HL-60 (cell line): ENCODE results near the gene MAPK8IP2.
A peak's percentile ranks its signal among the peaks of the same experiment; 100 is the strongest.

Experiments
- DNase-seq, 2 experiments: peaks; one replicate each; pipeline ENCODE4 v3.0.0-alpha.2; 2010 to 2020; ENCODE audit warnings: low read depth in 1 of 2, low spot score in 1 of 2
- H3K27ac ChIP-seq: fragments of 250-450 bp; sonication (Bioruptor Pico); replicated peaks from 2 replicates; pipeline ENCODE4 v1.5.1; 2020; ENCODE audit warnings: mild to moderate bottlenecking, moderate library complexity
- H3K27me3 ChIP-seq: fragments of 250-450 bp; sonication (Bioruptor Pico); 2 replicates; pipeline ENCODE4 v1.5.1; 2021; ENCODE audit warnings: mild to moderate bottlenecking, moderate library complexity; ENCODE audit not compliant: insufficient read depth, poor library complexity, severe bottlenecking
- H3K4me3 ChIP-seq: replicated peaks from 2 replicates; pipeline ENCODE4 v1.5.1; 2011; ENCODE audit warnings: mild to moderate bottlenecking, control low read depth, low read length; ENCODE audit not compliant: insufficient read depth
- CTCF ChIP-seq: IDR thresholded peaks from one replicate; pipeline ENCODE4 v1.5.1; 2011; ENCODE audit warnings: low read length, control low read depth, inconsistent platforms; ENCODE audit not compliant: insufficient read depth
- GABPA ChIP-seq: IDR thresholded peaks from 2 replicates; pipeline ENCODE4 v1.6.1; 2012; ENCODE audit warnings: low read depth
- POLR2AphosphoS5 ChIP-seq: IDR thresholded peaks from 2 replicates; pipeline ENCODE4 v1.6.1; 2012; ENCODE audit warnings: low read depth
- REST ChIP-seq: IDR thresholded peaks from 2 replicates; pipeline ENCODE4 v1.6.1; 2012; ENCODE audit warnings: low read depth; ENCODE audit not compliant: insufficient replicate concordance
- SPI1 ChIP-seq: IDR thresholded peaks from 2 replicates; pipeline ENCODE4 v1.6.1; 2012; ENCODE audit warnings: low read depth, mild to moderate bottlenecking, borderline replicate concordance

Gene MAPK8IP2

GRCh38 chr22:50573491-50574382 is 26.9 kb upstream of the MAPK8IP2 start:
- TF ChIP-seq GABPA = no peak
- no peak for DNase-seq
- no peak overlapping the region for H3K4me3 ChIP-seq
- no peak overlapping the region for H3K27ac ChIP-seq
- H3K27me3 ChIP-seq = no peaks in the 10 kb centered on the region

- no peak for DNase-seq
- Histone ChIP-seq H3K4me3 (no peak overlapping the region), H3K27ac (no peak overlapping the region), H3K27me3 (no peaks in the 10 kb centered on the region)
- TF ChIP-seq REST = no peak
- TF ChIP-seq SPI1 = no peak
- no peak for TF ChIP-seq CTCF
- no peak for TF ChIP-seq GABPA
- no peak for TF ChIP-seq POLR2AphosphoS5
These were observed 26.2 kb upstream of the MAPK8IP2 start for GRCh38 chr22:50574383-50574755.

- Histone ChIP-seq H3K27ac (no peak overlapping the region), H3K4me3 (no peak overlapping the region), H3K27me3 (no peaks in the 10 kb centered on the region)
- no peak for TF ChIP-seq SPI1
- TF ChIP-seq REST = no peak
- TF ChIP-seq CTCF = no peak
- no peak for TF ChIP-seq POLR2AphosphoS5
- TF ChIP-seq GABPA = no peak
- DNase-seq = no peak
These were observed 25.1 kb upstream of the MAPK8IP2 start for GRCh38 chr22:50575426-50575941.

GRCh38 chr22:50576070-50576469 is 24.5 kb upstream of the MAPK8IP2 start:
- Histone ChIP-seq H3K27me3 (no peaks in the 10 kb centered on the region), H3K27ac (no peak overlapping the region), H3K4me3 (no peak overlapping the region)
- TF ChIP-seq SPI1 (no peak), GABPA (no peak), REST (no peak), CTCF (no peak), POLR2AphosphoS5 (no peak)
- DNase-seq = peak in 1 of 2 experiments; percentile 16
